Hypothalamus (tissue), 51 donors: ENCODE data around the gene ARSB.
"Not testable (repeated sequence)": the region's sequence is repeated elsewhere in the genome, so short reads cannot be mapped to it uniquely, and the experiment has no call there.

Source experiments
- DNase-seq, 51 donors: peaks; one replicate each; lab custom pipeline; 2025; lab: John Stamatoyannopoulos, UW

ARSB gene

GRCh38 chr5:78734094-78734845 lies 250.8 kb downstream of the ARSB start:
- no peak for DNase-seq

GRCh38 chr5:78732721-78733120 lies 252.4 kb downstream of the ARSB start:
- DNase-seq, result not testable (repeated sequence)

- no peak for DNase-seq
Measured at GRCh38 chr5:78731884-78732283, 253.2 kb downstream of the ARSB start.

GRCh38 chr5:78730300-78731094 lies 254.6 kb downstream of the ARSB start:
- no peak for DNase-seq

- DNase-seq, result no peak
Measured at GRCh38 chr5:78727786-78728761, 257.0 kb downstream of the ARSB start.
